Hippocampal formation (tissue), 2 donors: ENCODE measurements around the gene ACOXL.

Experiments
- DNase-seq, 2 donors: peaks; one replicate each; lab custom pipeline; 2025; lab: John Stamatoyannopoulos, UW

ACOXL gene

GRCh38 chr2:111164078-111164477 lies 431.7 kb downstream of the ACOXL start:
- DNase-seq: no peak

DNA sequence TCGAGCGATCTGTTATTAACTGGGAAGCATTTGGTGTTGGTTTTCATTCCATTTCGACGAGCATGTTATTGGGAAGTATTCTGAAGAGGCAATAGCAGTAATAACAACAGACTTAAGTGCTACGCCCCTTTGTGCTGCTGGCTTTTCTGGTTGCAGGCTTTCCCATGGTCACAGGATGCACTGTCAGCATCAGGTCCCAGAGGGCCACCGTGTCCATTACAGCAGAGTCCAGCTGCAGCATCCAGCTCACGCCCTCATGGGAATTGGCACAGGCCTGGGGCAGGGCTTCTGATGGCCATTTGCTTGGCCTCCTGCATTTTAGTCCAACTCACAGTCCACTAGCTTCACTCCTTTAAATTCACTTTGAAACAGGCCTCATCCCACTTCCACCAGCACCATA lies 432.7 kb downstream of the ACOXL start:
- DNase-seq: no peak

DNA sequence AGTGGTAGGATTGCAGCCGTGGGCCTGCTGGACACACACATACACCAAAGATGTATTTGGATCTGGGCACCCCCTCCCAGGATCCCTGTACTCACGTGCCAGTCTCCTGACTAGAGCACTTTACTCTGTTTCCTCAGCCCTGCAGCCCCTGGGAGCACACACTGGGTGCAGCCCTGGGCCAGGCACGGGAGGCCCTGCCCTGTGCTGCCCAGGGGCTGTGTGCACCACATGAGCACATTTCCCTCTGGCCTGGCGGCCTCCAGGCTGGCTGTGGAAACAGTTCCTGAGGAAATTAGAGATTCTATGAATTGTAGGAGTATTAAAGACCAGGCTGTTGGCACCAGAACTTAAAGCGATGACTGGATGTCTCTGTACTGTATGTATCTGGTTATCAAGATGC lies 433.7 kb downstream of the ACOXL start:
- no peak for DNase-seq

DNA sequence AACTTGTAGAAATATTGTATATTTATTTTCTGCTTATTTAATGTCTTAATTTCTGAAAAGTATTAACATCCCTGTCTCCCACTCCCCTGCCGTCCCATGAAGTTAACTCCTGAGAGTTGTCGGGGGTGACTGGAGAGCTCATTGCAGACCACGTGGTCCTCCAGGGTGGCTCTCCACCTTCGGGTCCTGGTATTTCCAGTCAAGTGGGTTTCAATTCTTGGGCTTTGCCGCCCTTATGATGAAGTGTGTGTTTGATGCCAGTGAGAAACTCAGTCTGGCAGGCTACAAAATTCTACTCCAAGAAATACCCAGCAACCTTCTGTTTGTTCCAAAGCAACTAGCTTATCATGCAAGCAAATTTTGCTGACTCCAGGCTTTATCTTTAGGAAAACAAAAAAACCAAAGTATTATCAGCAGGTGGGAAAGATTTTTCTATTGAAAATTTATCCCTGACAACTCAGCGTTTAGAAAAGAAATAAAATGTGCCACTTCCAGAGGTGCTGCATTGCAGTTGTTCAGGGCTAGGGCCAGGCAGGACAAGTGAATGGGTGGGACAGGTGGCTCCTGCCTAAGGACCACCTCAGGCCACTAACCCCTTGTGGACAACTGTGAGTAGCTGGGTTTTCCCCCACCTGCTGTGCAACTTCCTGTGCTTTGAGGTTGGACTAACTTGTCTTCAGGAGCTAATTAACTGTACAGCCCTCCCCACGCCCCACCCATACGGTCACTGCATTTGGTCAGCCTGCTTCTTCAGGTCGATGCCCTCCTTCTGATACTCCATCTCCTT lies 434.9 kb downstream of the ACOXL start:
- no peak for DNase-seq

GRCh38 chr2:111167863-111168162 lies 435.4 kb downstream of the ACOXL start:
- DNase-seq: no peak
